Neural progenitor cell (in vitro differentiated cells): ENCODE results near the gene ARHGEF19. TPM values are rescaled to one million over a fixed set of nuclear protein-coding genes. Genes with fewer than 3 reads are reported as not detected.

Source experiments
- DNase-seq: peaks from one replicate; pipeline ENCODE4 v3.0.0-alpha.2; 2016; ENCODE audit warnings: low spot score
- H2AFZ ChIP-seq: fragments of 200-600 bp; sonication (generic); replicated peaks from 2 replicates; pipeline ENCODE4 v1.6.1; 2016; ENCODE audit warnings: antibody characterized with exemption
- H3F3A ChIP-seq: fragments of 200-600 bp; sonication (generic); 2 replicates; pipeline ENCODE4 v1.6.1; 2016; ENCODE audit warnings: antibody characterized with exemption, low read depth
- H3K27ac ChIP-seq: fragments of 200-600 bp; sonication (generic); 2 replicates; pipeline ENCODE4 v1.5.1; 2016; ENCODE audit warnings: mild to moderate bottlenecking
- H3K27me3 ChIP-seq: fragments of 200-600 bp; sonication (generic); 2 replicates; pipeline ENCODE4 v1.6.1; 2016; ENCODE audit warnings: mild to moderate bottlenecking, moderate library complexity
- H3K36me3 ChIP-seq: fragments of 200-600 bp; sonication (generic); 2 replicates; pipeline ENCODE4 v1.5.1; 2016
- H3K4me1 ChIP-seq: fragments of 200-600 bp; sonication (generic); 2 replicates; pipeline ENCODE4 v1.6.1; 2016; ENCODE audit warnings: mixed run types
- H3K4me2 ChIP-seq: fragments of 200-600 bp; sonication (generic); 2 replicates; pipeline ENCODE4 v1.6.1; 2016
- H3K4me3 ChIP-seq: fragments of 200-600 bp; sonication (generic); 2 replicates; pipeline ENCODE4 v1.5.1; 2016
- H3K79me2 ChIP-seq: fragments of 200-600 bp; sonication (generic); 2 replicates; pipeline ENCODE4 v1.6.1; 2016; ENCODE audit warnings: low read depth
- H3K9ac ChIP-seq: fragments of 200-600 bp; sonication (generic); 2 replicates; pipeline ENCODE4 v1.6.1; 2016
- H3K9me3 ChIP-seq: fragments of 200-600 bp; sonication (generic); 2 replicates; pipeline ENCODE4 v1.5.1; 2016; ENCODE audit warnings: low read depth
- H4K20me1 ChIP-seq: fragments of 200-600 bp; sonication (generic); 2 replicates; pipeline ENCODE4 v1.6.1; 2016; ENCODE audit warnings: low read depth
- H3K27ac Mint-ChIP-seq: 3 replicates; pipeline ENCODE4 v1.8.0; 2021; ENCODE audit warnings: mixed read lengths
- H3K27me3 Mint-ChIP-seq: 2 replicates; pipeline ENCODE4 v1.8.0; 2022; ENCODE audit warnings: low read depth, mild to moderate bottlenecking, inconsistent platforms, moderate library complexity, mixed read lengths; ENCODE audit not compliant: insufficient read depth
- H3K36me3 Mint-ChIP-seq: 3 replicates; pipeline ENCODE4 v1.8.0; 2021; ENCODE audit warnings: mixed read lengths
- H3K4me1 Mint-ChIP-seq: 3 replicates; pipeline ENCODE4 v1.8.0; 2021; ENCODE audit warnings: mixed read lengths
- H3K4me3 Mint-ChIP-seq: 3 replicates; pipeline ENCODE4 v1.8.0; 2021; ENCODE audit warnings: mild to moderate bottlenecking, moderate library complexity, mixed read lengths
- H3K9me3 Mint-ChIP-seq: 3 replicates; pipeline ENCODE4 v1.8.0; 2020; ENCODE audit warnings: mixed read lengths
- EZH2 ChIP-seq: fragments of 200-600 bp; sonication (generic); IDR thresholded peaks from 2 replicates; pipeline ENCODE4 v1.6.1; 2017; ENCODE audit warnings: antibody characterized with exemption, mild to moderate bottlenecking, moderate library complexity
- EZH2phosphoT487 ChIP-seq: fragments of 200-600 bp; sonication (generic); IDR thresholded peaks from 2 replicates; pipeline ENCODE4 v1.6.1; 2017; ENCODE audit warnings: antibody characterized with exemption
- total RNA-seq: library from RNA; depleted of rRNA; stranded (reverse); fragments of >200 nt; gene quantifications from 2 replicates; pipeline ENCODE4 v1.2.3, GENCODE V29; 2015; ENCODE audit warnings: low replicate concordance
- TF ChIP-seq, protein P1 (sequence below): fragments of 200-600 bp; sonication (generic); IDR thresholded peaks from 2 replicates; pipeline ENCODE4 v1.5.1; 2017; ENCODE audit warnings: antibody characterized with exemption, mild to moderate bottlenecking

Gene ARHGEF19
- total RNA-seq, 1 donor from 2014 or later: 10.9 TPM

DNA sequence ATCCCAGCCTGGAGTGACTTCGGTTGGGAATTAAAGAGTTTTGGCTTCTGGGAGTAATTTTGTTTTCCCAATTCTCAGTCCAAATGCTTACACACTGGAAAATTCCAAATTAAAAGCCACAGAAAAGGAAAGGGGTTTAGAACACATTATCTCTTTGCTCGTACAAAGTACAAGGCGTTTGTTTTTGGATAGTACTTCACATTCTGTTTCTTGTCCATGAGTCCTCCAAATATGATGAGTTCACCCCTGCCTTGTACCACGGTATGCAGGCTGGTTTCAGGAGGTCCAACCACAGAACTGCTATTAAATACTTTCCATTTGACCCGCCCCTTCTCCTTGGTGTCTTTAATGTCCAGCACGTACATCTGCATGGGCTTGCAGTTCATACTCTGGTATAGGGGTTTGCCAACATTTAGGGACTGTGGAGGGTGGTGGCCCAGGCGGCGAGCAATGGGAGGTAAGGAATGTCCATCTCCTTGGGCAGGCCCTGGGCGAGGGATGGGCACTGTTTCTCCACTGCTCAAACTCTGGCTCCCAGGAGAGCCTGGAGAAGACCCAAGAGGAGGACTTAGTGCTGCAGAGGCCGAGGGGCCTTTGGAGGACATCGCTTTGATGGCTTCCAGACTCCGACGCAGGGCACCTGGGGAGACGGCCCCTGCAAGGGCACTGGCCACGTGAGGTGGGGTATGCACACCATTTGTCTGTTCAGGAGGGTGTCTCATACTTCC is 38.2 kb upstream of the ARHGEF19 start:
- Mint-ChIP-seq H3K36me3 (peaks cover 25% of the 10 kb centered on the region), H3K4me1 (no peaks in the 10 kb centered on the region), H3K27me3 (peaks cover 2% of the 10 kb centered on the region), H3K9me3 (no peaks in the 10 kb centered on the region), H3K4me3 (no peak overlapping the region), H3K27ac (no peak overlapping the region)
- H3K79me2 ChIP-seq: no peaks in the 10 kb centered on the region
- no peaks in the 10 kb centered on the region for H3K9me3 ChIP-seq
- H3K27ac ChIP-seq: no peak overlapping the region
- no peaks in the 10 kb centered on the region for H3K4me1 ChIP-seq
- H3K4me3 ChIP-seq: no peak overlapping the region
- H3K27me3 ChIP-seq: no peaks in the 10 kb centered on the region
- peaks cover under 1% of the 10 kb centered on the region for H3F3A ChIP-seq
- no peak overlapping the region for H2AFZ ChIP-seq
- no peak overlapping the region for H3K4me2 ChIP-seq
- H3K36me3 ChIP-seq: peaks cover 2% of the 10 kb centered on the region
- no peaks in the 10 kb centered on the region for H4K20me1 ChIP-seq
- TF ChIP-seq EZH2 (no peak), EZH2phosphoT487 (no peak)
- TF ChIP-seq, protein P1, sequence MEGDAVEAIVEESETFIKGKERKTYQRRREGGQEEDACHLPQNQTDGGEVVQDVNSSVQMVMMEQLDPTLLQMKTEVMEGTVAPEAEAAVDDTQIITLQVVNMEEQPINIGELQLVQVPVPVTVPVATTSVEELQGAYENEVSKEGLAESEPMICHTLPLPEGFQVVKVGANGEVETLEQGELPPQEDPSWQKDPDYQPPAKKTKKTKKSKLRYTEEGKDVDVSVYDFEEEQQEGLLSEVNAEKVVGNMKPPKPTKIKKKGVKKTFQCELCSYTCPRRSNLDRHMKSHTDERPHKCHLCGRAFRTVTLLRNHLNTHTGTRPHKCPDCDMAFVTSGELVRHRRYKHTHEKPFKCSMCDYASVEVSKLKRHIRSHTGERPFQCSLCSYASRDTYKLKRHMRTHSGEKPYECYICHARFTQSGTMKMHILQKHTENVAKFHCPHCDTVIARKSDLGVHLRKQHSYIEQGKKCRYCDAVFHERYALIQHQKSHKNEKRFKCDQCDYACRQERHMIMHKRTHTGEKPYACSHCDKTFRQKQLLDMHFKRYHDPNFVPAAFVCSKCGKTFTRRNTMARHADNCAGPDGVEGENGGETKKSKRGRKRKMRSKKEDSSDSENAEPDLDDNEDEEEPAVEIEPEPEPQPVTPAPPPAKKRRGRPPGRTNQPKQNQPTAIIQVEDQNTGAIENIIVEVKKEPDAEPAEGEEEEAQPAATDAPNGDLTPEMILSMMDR: no peak
- H3K9ac ChIP-seq: no peak overlapping the region
- no peak for DNase-seq

- Histone ChIP-seq H2AFZ (no peak overlapping the region), H3K79me2 (no peaks in the 10 kb centered on the region), H3K36me3 (no peaks in the 10 kb centered on the region), H3K4me1 (no peaks in the 10 kb centered on the region), H3K4me2 (no peak overlapping the region), H3K9me3 (no peaks in the 10 kb centered on the region), H4K20me1 (no peaks in the 10 kb centered on the region), H3K4me3 (no peak overlapping the region), H3K27me3 (no peaks in the 10 kb centered on the region), H3F3A (peaks cover 9% of the 10 kb centered on the region), H3K9ac (no peak overlapping the region), H3K27ac (no peak overlapping the region)
- Mint-ChIP-seq H3K4me3 (no peak overlapping the region), H3K36me3 (peaks cover 23% of the 10 kb centered on the region), H3K9me3 (no peaks in the 10 kb centered on the region), H3K4me1 (no peaks in the 10 kb centered on the region), H3K27ac (no peak overlapping the region), H3K27me3 (peaks cover 2% of the 10 kb centered on the region)
- DNase-seq: no peak
- no peak for TF ChIP-seq EZH2phosphoT487
- no peak for TF ChIP-seq EZH2
- TF ChIP-seq, protein P1: no peak
Measured at GRCh38 chr1:16249596-16250241, 37.3 kb upstream of the ARHGEF19 start.

DNA sequence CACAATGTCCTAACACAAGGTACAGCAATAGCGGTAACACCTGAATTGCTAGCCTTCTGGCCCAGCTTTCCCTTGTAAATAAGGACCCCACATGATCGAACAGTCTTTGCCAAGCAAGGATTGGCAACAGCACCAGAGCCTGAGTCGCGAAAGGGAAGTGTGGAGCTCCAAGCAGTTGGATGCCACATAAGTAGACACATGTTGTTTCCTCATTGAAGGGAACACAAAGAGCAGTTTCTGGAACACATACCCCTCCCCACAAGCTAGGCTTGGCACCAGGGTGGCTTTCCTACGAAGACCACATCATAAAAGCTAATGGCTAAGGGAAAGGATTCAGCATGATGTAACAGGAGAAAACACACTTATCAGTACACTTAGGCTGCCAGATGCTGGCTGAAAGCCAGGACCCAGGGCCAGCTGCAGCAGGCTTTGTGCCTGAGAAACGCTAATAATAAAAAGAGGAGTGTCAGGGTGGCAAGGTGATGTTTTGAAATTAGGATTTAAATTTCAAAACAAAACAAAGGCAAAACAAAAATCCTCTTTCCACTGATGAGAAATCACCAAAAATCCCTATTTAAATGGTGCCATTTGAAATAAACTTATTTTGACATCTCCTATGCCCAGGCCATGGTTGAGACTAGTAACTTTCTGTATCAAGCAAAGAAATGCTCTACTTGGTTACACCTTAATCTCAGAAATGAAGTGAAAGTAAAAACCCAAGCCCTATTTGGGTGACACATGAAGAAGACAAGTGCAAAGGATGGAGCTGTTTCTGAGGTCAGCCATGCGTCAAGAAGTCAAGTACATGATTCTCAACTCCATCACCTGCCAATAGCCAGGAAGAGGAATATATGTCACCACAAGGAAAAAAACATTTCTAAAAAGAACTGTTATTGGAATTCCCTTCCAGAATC is 36.4 kb upstream of the ARHGEF19 start:
- no peak overlapping the region for H3K9ac ChIP-seq
- Mint-ChIP-seq H3K27ac (no peak overlapping the region), H3K36me3 (peaks cover 20% of the 10 kb centered on the region), H3K4me1 (peaks cover 6% of the 10 kb centered on the region), H3K9me3 (no peaks in the 10 kb centered on the region), H3K27me3 (peaks cover 2% of the 10 kb centered on the region), H3K4me3 (no peak overlapping the region)
- H3K27me3 ChIP-seq: no peaks in the 10 kb centered on the region
- DNase-seq: no peak
- H2AFZ ChIP-seq: no peak overlapping the region
- TF ChIP-seq EZH2 (no peak), EZH2phosphoT487 (no peak)
- TF ChIP-seq, protein P1: no peak
- H3F3A ChIP-seq: peaks cover 12% of the 10 kb centered on the region
- no peak overlapping the region for H3K27ac ChIP-seq
- no peaks in the 10 kb centered on the region for H3K36me3 ChIP-seq
- H3K79me2 ChIP-seq: no peaks in the 10 kb centered on the region
- H3K9me3 ChIP-seq: no peaks in the 10 kb centered on the region
- H4K20me1 ChIP-seq: no peaks in the 10 kb centered on the region
- no peak overlapping the region for H3K4me3 ChIP-seq
- peaks cover 4% of the 10 kb centered on the region for H3K4me1 ChIP-seq
- no peak overlapping the region for H3K4me2 ChIP-seq
